Gastrocnemius medialis (tissue), 4 donors: ENCODE data around the gene CHRNA4.

Source experiments
- CTCF ChIP-seq, 5 experiments: fragments of 450-650 bp in 3 of 5; fragments of 200-600 bp in 2 of 5; sonication (generic) in 2 of 5; IDR thresholded peaks in 4 of 5; conservative IDR thresholded peaks in 1 of 5; 1 replicate in 4 of 5; 2 replicates in 1 of 5; pipeline ENCODE4 v1.5.1; 2016 to 2019; ENCODE audit warnings: antibody characterized with exemption in 5 of 5, mild to moderate bottlenecking in 3 of 5, moderate library complexity in 3 of 5
- POLR2A ChIP-seq, 2 donors: fragments of 450-650 bp; IDR thresholded peaks; one replicate each; pipeline ENCODE4 v1.6.1; 2017; ENCODE audit warnings: antibody characterized with exemption in 2 of 2, mild to moderate bottlenecking in 2 of 2, moderate library complexity in 2 of 2

- TF ChIP-seq POLR2A (IDR thresholded peaks at IDR 0.05) (no peak), CTCF (IDR thresholded peaks at IDR 0.05 in 4 of 5, conservative IDR thresholded peaks at IDR 0.05 in 1 of 5) (peak; percentile 51 to 85 (median 78))
Measured at GRCh38 chr20:63381781-63382431, 20.8 kb upstream of the CHRNA4 start.
